GM12891 (cell line): ENCODE results near the gene CEP192.

Experiments
- PAX5 ChIP-seq: IDR thresholded peaks from 2 replicates; pipeline ENCODE4 v1.6.1; 2011; ENCODE audit warnings: low read length, moderate library complexity, mild to moderate bottlenecking; ENCODE audit not compliant: insufficient read depth, severe bottlenecking
- POLR2A ChIP-seq: IDR thresholded peaks from 2 replicates; pipeline ENCODE4 v1.6.1; 2011; ENCODE audit warnings: low read depth, low read length, control low read depth
- POLR2AphosphoS5 ChIP-seq: IDR thresholded peaks from 2 replicates; pipeline ENCODE4 v1.6.1; 2011; ENCODE audit warnings: low read depth, low read length, control low read depth
- SPI1 ChIP-seq: IDR thresholded peaks from 2 replicates; pipeline ENCODE4 v1.6.1; 2011; ENCODE audit warnings: low read depth, low read length, control low read depth
- TAF1 ChIP-seq: IDR thresholded peaks from 2 replicates; pipeline ENCODE4 v1.6.1; 2011; ENCODE audit warnings: low read depth, low read length, control low read depth

- TF ChIP-seq POLR2A (peak; percentile 95), TAF1 (peak; percentile 66), POLR2AphosphoS5 (peak; percentile 98), SPI1 (peak; percentile 36), PAX5 (peak; percentile 43)
Observed at GRCh38 chr18:12990967-12991820, at the start of gene CEP192.
